ENCODE data around the gene SLC36A4. TPM values are rescaled to one million over a fixed set of nuclear protein-coding genes. Genes with fewer than 3 reads are reported as not detected.

Gene SLC36A4
- total RNA-seq, 1 experiment from 2014 or later: 21.1 TPM

GRCh38 chr11:93196816-93197379 is 893 bp downstream of the SLC36A4 start:
- Histone ChIP-seq H3K4me2 (ENCODE audit: low read length) (peak overlapping the region; percentile 91), H3K4me3 (replicated peaks in 1 of 2; ENCODE audit: low read depth in 1 of 2, low read length in 2 of 2) (peak overlapping the region; percentile 53 to 73), H3K79me2 (ENCODE audit: insufficient read depth, low read length) (peaks cover 44% of the 10 kb centered on the region), H3K9ac (ENCODE audit: low read length) (peak overlapping the region; percentile 88), H3K4me1 (ENCODE audit: control insufficient read depth in 1 of 2, insufficient read depth in 2 of 2, low read length in 2 of 2) (peaks cover 0 to 15% of the 10 kb centered on the region in 2 experiments; a peak in 2 of 4 replicates), H3K27me3 (ENCODE audit: insufficient read depth, low read length) (no peaks in the 10 kb centered on the region), H4K20me1 (ENCODE audit: insufficient read depth) (no peaks in the 10 kb centered on the region), H3K36me3 (ENCODE audit: control insufficient read depth in 1 of 2, insufficient read depth in 2 of 2, low read length in 2 of 2) (no peaks in the 10 kb centered on the region), H3K27ac (ENCODE audit: low read depth, low read length) (peak overlapping the region; percentile 89), H3K9me2 (ENCODE audit: insufficient read depth) (no peaks in the 10 kb centered on the region), H3K9me3 (ENCODE audit: control insufficient read depth in 1 of 2, insufficient read depth in 1 of 2, low read depth in 1 of 2, low read length in 2 of 2) (no peaks in the 10 kb centered on the region), H2AFZ (ENCODE audit: low read depth, low read length, poor library complexity, severe bottlenecking) (no peak overlapping the region)
- POLR2A ChIA-PET: interaction anchor here (1.4 kb wide), 1 partner anchor 15 kb away, joined by 3 read pairs; no protein-coding TSS in a partner anchor
- CTCF ChIA-PET: no interaction called here
- peak; percentile 33 for ATAC-seq
- TSS peak; percentile 65 for BruUV-seq (replicated peaks)
- intact Hi-C loops (cut with micrococcal nuclease): no loop called here
- TF ChIP-seq ZFX (IDR thresholded peaks at IDR 0.05): no peak
- TF ChIP-seq CTCF (IDR thresholded peaks at IDR 0.05 in 2 of 3, conservative IDR thresholded peaks at IDR 0.05 in 1 of 3; ENCODE audit: borderline replicate concordance in 1 of 3, insufficient read depth in 1 of 3, low read depth in 2 of 3, low read length in 2 of 3): peak in 2 of 3 experiments; percentile 31 to 53; a peak in 3 of 6 replicates
- TF ChIP-seq SRF (IDR thresholded peaks at IDR 0.05; ENCODE audit: low read depth): 0 out of 2 replicates have a peak, but pooled peaks have one; percentile 17
- RAD21 ChIA-PET (ENCODE audit: low non-redundant PET in 1 of 2, low total read pairs in 2 of 2, uncharacterized antibody in 2 of 2, unreplicated experiment in 2 of 2): interaction anchor here in 1 of 2 experiments (0.6 kb wide), 1 partner anchor 18 kb away, joined by 3 read pairs; no protein-coding TSS in a partner anchor
- peak; percentile 8 for DNase-seq (ENCODE audit: low read depth, low spot score)

- no TSS peak for BruUV-seq (replicated peaks)
- ChIA-PET CTCF (no interaction called here), RAD21 (ENCODE audit: low non-redundant PET in 1 of 2, low total read pairs in 2 of 2, uncharacterized antibody in 2 of 2, unreplicated experiment in 2 of 2) (no interaction called here), POLR2A (no interaction called here)
- Histone ChIP-seq H3K4me2 (ENCODE audit: low read length) (no peak overlapping the region), H3K9ac (ENCODE audit: low read length) (no peak overlapping the region), H3K9me3 (ENCODE audit: control insufficient read depth in 1 of 2, insufficient read depth in 1 of 2, low read depth in 1 of 2, low read length in 2 of 2) (no peaks in the 10 kb centered on the region), H3K79me2 (ENCODE audit: insufficient read depth, low read length) (peaks cover 63% of the 10 kb centered on the region), H3K27me3 (ENCODE audit: insufficient read depth, low read length) (no peaks in the 10 kb centered on the region), H4K20me1 (ENCODE audit: insufficient read depth) (no peaks in the 10 kb centered on the region), H3K36me3 (ENCODE audit: control insufficient read depth in 1 of 2, insufficient read depth in 2 of 2, low read length in 2 of 2) (no peaks in the 10 kb centered on the region), H3K4me1 (ENCODE audit: control insufficient read depth in 1 of 2, insufficient read depth in 2 of 2, low read length in 2 of 2) (peaks cover 0 to 15% of the 10 kb centered on the region in 2 experiments; a peak in 2 of 4 replicates), H3K27ac (ENCODE audit: low read depth, low read length) (no peak overlapping the region), H2AFZ (ENCODE audit: low read depth, low read length, poor library complexity, severe bottlenecking) (no peak overlapping the region), H3K9me2 (ENCODE audit: insufficient read depth) (no peaks in the 10 kb centered on the region), H3K4me3 (replicated peaks in 1 of 2; ENCODE audit: low read depth in 1 of 2, low read length in 2 of 2) (no peak overlapping the region)
- ATAC-seq (no peak), DNase-seq (ENCODE audit: low read depth, low spot score) (no peak)
- TF ChIP-seq CEBPB (IDR thresholded peaks at IDR 0.05; ENCODE audit: low read depth) (no peak), EZH2 (IDR thresholded peaks at IDR 0.05) (no peak), EGR1 (IDR thresholded peaks at IDR 0.05; ENCODE audit: low read depth) (no peak), FOSL1 (IDR thresholded peaks at IDR 0.05; ENCODE audit: low read depth) (no peak), EZH2phosphoT487 (IDR thresholded peaks at IDR 0.05; ENCODE audit: borderline replicate concordance) (no peak), JUND (IDR thresholded peaks at IDR 0.05) (no peak), CTCF (IDR thresholded peaks at IDR 0.05 in 2 of 3, conservative IDR thresholded peaks at IDR 0.05 in 1 of 3; ENCODE audit: borderline replicate concordance in 1 of 3, insufficient read depth in 1 of 3, low read depth in 2 of 3, low read length in 2 of 3) (no peak)
- intact Hi-C loops (cut with micrococcal nuclease): no loop called here
These were observed 3.0 kb downstream of the SLC36A4 start for GRCh38 chr11:93194673-93195291.
